Activated B cell treated with CpG ODN at 0.5 μM for 24 hours (primary cell): Measurements from ENCODE around the gene LRIG1. TPM values are rescaled to one million over a fixed set of nuclear protein-coding genes. Genes with fewer than 3 reads are reported as not detected.
"Not testable (repeated sequence)": the region's sequence is repeated elsewhere in the genome, so short reads cannot be mapped to it uniquely, and the experiment has no call there.

ENCODE experiments used
- ATAC-seq: fragments of 200-7000 bp; cut with Tn5 transposase; one replicate; pipeline ENCODE4 v1.10.0; 2021; ENCODE audit warnings: low read depth, mild to moderate bottlenecking, moderate library complexity
- CTCF ChIA-PET: fragments of 350-600 bp; sonication (Branson Sonifier 250); formaldehyde crosslinking; loops from one replicate; lab custom pipeline; 2021; ENCODE audit warnings: antibody characterized with exemption; lab: Charles Lee
- POLR2A ChIA-PET: fragments of 350-600 bp; sonication (Branson Sonifier 250); formaldehyde crosslinking; loops from one replicate; lab custom pipeline; 2021; ENCODE audit warnings: antibody characterized with exemption; lab: Charles Lee
- DNase-seq: peaks from one replicate; pipeline ENCODE4 v3.0.0; 2022
- H3K27ac Mint-ChIP-seq: one replicate; pipeline ENCODE4 v1.8.0; 2020; ENCODE audit warnings: mixed read lengths
- H3K27me3 Mint-ChIP-seq: one replicate; pipeline ENCODE4 v1.8.0; 2021; ENCODE audit warnings: mixed read lengths
- H3K36me3 Mint-ChIP-seq: one replicate; pipeline ENCODE4 v1.8.0; 2021; ENCODE audit warnings: low read depth, mixed read lengths
- H3K4me1 Mint-ChIP-seq: one replicate; pipeline ENCODE4 v1.8.0; 2021; ENCODE audit warnings: mixed read lengths
- H3K4me3 Mint-ChIP-seq: one replicate; pipeline ENCODE4 v1.8.0; 2020; ENCODE audit warnings: mild to moderate bottlenecking, mixed read lengths
- H3K9me3 Mint-ChIP-seq: one replicate; pipeline ENCODE4 v1.8.0; 2020; ENCODE audit warnings: mixed read lengths
- intact Hi-C: fragments of 100-400 bp; cut with micrococcal nuclease; formaldehyde crosslinking; loops from one replicate; pipeline ENCODE4 v1.15.1; 2024
- total RNA-seq: library from RNA; stranded (reverse); gene quantifications from 2 replicates; pipeline ENCODE4 v1.2.3, GENCODE V29; 2022
- TF ChIP-seq, protein P1 (sequence below): fragments of 200-600 bp; IDR thresholded peaks from one replicate; pipeline ENCODE4 v1.8.0; 2022; ENCODE audit warnings: antibody characterized with exemption, mild to moderate bottlenecking

The LRIG1 gene
- total RNA-seq, 1 donor from 2014 or later = 9.7 TPM

DNA sequence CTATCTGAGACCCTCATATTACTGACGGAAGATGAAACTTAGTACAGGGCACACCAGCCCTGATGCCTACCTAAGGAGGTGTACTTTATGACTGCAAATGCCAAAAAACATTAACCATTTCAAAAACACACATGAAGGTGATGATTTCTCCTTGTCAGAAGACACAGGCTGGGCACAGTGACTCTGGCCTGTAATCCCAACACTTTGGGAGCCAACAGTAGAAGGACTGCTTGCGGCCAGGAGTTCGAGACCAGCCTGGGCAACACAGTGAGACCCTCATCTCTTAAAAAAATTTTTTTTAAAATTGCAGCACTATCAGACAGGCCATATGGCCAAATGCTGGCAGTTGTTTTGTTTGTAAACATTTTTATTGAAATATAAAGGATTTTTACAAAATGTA lies 73.5 kb downstream of the LRIG1 start:
- Mint-ChIP-seq H3K27ac (no peak overlapping the region), H3K9me3 (peaks cover 5% of the 10 kb centered on the region), H3K4me3 (no peak overlapping the region), H3K36me3 (peaks cover 3% of the 10 kb centered on the region), H3K4me1 (no peaks in the 10 kb centered on the region), H3K27me3 (no peaks in the 10 kb centered on the region)
- DNase-seq (no peak), ATAC-seq (no peak)
- intact Hi-C loops = no loop called here
- TF ChIP-seq, protein P1, sequence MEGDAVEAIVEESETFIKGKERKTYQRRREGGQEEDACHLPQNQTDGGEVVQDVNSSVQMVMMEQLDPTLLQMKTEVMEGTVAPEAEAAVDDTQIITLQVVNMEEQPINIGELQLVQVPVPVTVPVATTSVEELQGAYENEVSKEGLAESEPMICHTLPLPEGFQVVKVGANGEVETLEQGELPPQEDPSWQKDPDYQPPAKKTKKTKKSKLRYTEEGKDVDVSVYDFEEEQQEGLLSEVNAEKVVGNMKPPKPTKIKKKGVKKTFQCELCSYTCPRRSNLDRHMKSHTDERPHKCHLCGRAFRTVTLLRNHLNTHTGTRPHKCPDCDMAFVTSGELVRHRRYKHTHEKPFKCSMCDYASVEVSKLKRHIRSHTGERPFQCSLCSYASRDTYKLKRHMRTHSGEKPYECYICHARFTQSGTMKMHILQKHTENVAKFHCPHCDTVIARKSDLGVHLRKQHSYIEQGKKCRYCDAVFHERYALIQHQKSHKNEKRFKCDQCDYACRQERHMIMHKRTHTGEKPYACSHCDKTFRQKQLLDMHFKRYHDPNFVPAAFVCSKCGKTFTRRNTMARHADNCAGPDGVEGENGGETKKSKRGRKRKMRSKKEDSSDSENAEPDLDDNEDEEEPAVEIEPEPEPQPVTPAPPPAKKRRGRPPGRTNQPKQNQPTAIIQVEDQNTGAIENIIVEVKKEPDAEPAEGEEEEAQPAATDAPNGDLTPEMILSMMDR = no peak
- ChIA-PET POLR2A (no interaction called here), CTCF (no interaction called here)

DNA sequence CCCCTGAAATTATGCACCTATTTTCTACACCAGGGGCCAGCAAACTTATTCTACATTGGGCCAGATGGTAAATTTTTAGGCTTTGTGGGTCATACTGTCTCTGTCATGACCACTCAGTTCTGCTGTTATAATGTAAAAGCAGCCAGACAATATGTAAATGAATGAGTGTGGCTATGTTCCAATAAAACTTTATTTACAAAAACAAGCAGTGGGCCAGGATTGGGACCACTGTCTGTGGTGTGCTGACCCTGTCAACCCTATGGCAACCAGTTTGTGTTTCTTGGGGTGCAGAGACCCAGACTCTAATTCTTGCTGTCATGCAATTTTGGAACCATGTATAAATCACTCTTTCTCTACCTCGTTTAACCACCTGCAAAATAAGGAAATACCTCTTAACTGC lies 74.7 kb downstream of the LRIG1 start:
- intact Hi-C loops = no loop called here
- DNase-seq (no peak), ATAC-seq (no peak)
- Mint-ChIP-seq H3K4me1 (no peaks in the 10 kb centered on the region), H3K9me3 (peaks cover 5% of the 10 kb centered on the region), H3K27ac (no peak overlapping the region), H3K27me3 (no peaks in the 10 kb centered on the region), H3K4me3 (no peak overlapping the region), H3K36me3 (peaks cover 3% of the 10 kb centered on the region)
- TF ChIP-seq, protein P1 = no peak
- CTCF ChIA-PET = no interaction called here
- POLR2A ChIA-PET = no interaction called here

DNA sequence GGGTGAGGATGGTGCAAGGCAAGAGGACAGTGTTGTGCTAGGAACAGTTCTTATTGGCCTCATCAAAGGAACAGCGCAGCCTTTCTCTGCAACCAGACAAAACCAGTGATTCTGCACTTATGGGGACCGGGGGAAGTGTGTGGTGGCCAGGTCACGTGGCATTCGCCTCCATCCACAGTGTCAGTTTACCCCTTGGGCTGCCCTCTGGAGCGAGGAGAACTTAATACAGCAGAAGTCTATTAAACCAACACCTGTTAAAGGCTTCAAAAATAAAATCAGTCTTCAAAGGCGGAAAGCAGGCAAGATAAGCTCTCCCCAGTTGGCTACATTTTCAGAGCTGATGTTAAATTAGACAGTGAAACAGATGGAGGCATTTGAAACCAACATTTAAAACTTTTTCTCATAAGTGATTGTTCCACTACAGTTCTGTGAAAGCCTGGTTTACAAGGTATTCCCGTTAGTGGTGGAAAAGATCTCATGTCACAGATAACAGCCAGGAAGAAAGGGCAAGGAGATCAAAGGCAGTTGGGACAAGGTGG lies 75.2 kb downstream of the LRIG1 start:
- H3K27me3 Mint-ChIP-seq = no peaks in the 10 kb centered on the region
- H3K36me3 Mint-ChIP-seq = peaks cover 4% of the 10 kb centered on the region
- H3K4me1 Mint-ChIP-seq = no peaks in the 10 kb centered on the region

DNA sequence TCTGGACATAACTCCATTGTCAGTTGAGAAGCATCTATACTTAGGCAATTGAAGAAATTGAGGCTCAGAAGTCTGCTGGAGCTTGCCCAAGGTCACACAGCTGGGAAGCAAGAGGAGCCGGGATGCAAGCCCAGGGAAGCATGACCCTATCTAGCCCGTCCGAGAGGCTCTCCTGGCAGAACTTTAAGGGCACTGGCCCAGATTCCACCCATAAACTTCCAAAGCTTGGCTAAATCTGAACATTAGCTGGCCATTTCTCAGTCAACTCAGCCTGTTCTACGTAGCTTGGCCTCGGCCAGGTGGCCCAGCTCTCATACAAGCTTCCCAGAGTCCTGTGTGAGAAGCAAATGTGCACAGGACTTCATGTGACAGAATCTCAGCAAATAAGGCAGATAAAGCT lies 75.8 kb downstream of the LRIG1 start:
- CTCF ChIA-PET = no interaction called here
- POLR2A ChIA-PET = no interaction called here
- H3K36me3 Mint-ChIP-seq = peaks cover 7% of the 10 kb centered on the region
- no peak for DNase-seq
- no peaks in the 10 kb centered on the region for H3K4me1 Mint-ChIP-seq
- no peak for ATAC-seq
- H3K4me3 Mint-ChIP-seq = no peak overlapping the region
- TF ChIP-seq, protein P1 = no peak
- peaks cover 13% of the 10 kb centered on the region for H3K9me3 Mint-ChIP-seq
- H3K27ac Mint-ChIP-seq = no peak overlapping the region
- intact Hi-C loops = no loop called here
- no peaks in the 10 kb centered on the region for H3K27me3 Mint-ChIP-seq

More for the DNA sequence above, 75.2 kb downstream of the LRIG1 start:
- no peak for ATAC-seq
- ChIA-PET CTCF (no interaction called here), POLR2A (no interaction called here)
- Mint-ChIP-seq H3K9me3 (peaks cover 7% of the 10 kb centered on the region), H3K4me3 (no peak overlapping the region), H3K27ac (no peak overlapping the region)
- no peak for DNase-seq
- intact Hi-C loops = no loop called here
- TF ChIP-seq, protein P1 = no peak

DNA sequence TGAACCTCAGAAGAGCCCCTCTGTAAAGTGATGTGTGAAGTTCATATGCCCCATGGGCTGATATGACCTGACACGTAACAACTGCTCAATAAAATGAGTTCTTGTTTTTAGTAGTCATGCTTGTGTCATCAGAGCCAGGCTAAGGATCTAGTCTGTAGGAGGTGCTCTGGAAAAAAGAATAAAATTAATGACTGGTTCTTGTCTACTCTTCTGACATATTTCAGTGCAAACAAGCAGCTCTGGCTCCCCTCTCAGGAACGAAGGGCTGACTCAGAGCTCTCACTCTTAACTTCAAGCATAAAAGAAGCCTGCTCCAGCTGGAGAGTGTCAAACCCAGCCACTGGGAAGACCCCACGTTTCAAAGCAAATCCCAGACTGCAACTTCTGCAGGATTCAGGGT lies 77.0 kb downstream of the LRIG1 start:
- H3K4me3 Mint-ChIP-seq = no peak overlapping the region
- CTCF ChIA-PET = no interaction called here
- ATAC-seq = no peak
- peaks cover 13% of the 10 kb centered on the region for H3K9me3 Mint-ChIP-seq
- no peaks in the 10 kb centered on the region for H3K27me3 Mint-ChIP-seq
- H3K36me3 Mint-ChIP-seq = peaks cover 7% of the 10 kb centered on the region
- intact Hi-C loops = no loop called here
- H3K27ac Mint-ChIP-seq = no peak overlapping the region
- POLR2A ChIA-PET = no interaction called here
- TF ChIP-seq, protein P1 = no peak
- DNase-seq = no peak
- no peaks in the 10 kb centered on the region for H3K4me1 Mint-ChIP-seq

DNA sequence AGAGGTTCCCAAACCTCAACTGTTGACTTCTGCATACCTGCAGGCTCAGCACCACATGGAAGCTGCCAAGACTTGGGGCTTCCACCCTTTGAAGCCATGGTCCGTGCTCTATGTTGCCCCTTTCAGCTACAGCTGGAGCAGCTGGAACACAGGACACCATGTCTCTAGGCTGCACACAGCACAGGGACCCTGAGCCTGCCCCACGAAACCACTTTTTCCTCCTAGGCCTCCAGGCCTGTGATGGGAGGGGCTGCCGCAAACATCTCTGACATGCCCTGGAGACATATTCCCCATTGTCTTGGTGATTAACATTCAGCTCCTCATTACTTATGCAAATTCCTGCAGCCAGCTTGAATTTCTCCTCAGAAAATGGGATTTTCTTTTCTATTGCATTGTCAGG lies 78.9 kb downstream of the LRIG1 start:
- H3K4me1 Mint-ChIP-seq, CTCF ChIA-PET, DNase-seq, H3K27ac Mint-ChIP-seq, H3K36me3 Mint-ChIP-seq, ATAC-seq, H3K27me3 Mint-ChIP-seq, POLR2A ChIA-PET, H3K4me3 Mint-ChIP-seq, intact Hi-C loops: not testable (repeated sequence)
- peaks cover 13% of the 10 kb centered on the region for H3K9me3 Mint-ChIP-seq

DNA sequence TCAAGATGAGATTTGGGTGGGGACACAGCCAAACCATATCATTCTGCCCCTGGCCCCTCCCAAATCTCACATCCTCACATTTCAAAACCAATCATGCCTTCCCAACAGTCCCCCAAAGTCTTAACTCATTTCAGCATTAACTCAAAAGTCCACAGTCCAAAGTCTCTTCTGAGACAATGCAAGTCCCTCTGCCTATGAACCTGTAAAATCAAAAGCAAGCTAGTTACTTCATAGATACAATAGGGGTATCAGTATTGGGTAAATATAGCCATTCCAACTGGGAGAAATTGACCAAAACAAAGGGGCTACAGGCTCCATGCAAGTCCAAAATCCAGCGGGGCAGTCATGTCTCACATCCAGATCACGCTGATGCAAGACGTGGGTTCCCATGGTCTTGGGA lies 79.7 kb downstream of the LRIG1 start:
- H3K4me3 Mint-ChIP-seq, POLR2A ChIA-PET, ATAC-seq, CTCF ChIA-PET, H3K36me3 Mint-ChIP-seq, H3K4me1 Mint-ChIP-seq, H3K27ac Mint-ChIP-seq, intact Hi-C loops, DNase-seq, H3K27me3 Mint-ChIP-seq: not testable (repeated sequence)
- H3K9me3 Mint-ChIP-seq = peaks cover 13% of the 10 kb centered on the region
